ENCODE results near the gene ZNF497.

The ZNF497 gene

GRCh38 chr19:58305932-58306323 is 56.6 kb downstream of the ZNF497 start:
- DNase-seq = peak; percentile 66

- DNase-seq = peak; percentile 99
Measured at GRCh38 chr19:58305065-58305931, 57.3 kb downstream of the ZNF497 start, which contains the start of gene ERVK3-1. TSS of gene ERVK3-1 (plus strand) at chr19:58305377. CDS start at chr19:58312169, 6,792 bp downstream.

GRCh38 chr19:58304748-58305064 is 57.8 kb downstream of the ZNF497 start:
- no peak for DNase-seq

Measured in RPMI8226 (cell line).